H9 (cell line): Measurements from ENCODE around the gene PCCA. TPM values are rescaled to one million over a fixed set of nuclear protein-coding genes. Genes with fewer than 3 reads are reported as not detected.

Experiments
- DNase-seq: peaks from one replicate; pipeline ENCODE4 v3.0.0-alpha.2; 2017
- H2AFZ ChIP-seq: one replicate; pipeline ENCODE4 v1.6.1; 2013; ENCODE audit warnings: mild to moderate bottlenecking, low read length, control low read depth, moderate library complexity
- H2AK5ac ChIP-seq: 2 replicates; pipeline ENCODE4 v1.6.1; 2013; ENCODE audit warnings: low read length, control low read depth, mixed read lengths; ENCODE audit not compliant: insufficient read length
- H2BK120ac ChIP-seq: one replicate; pipeline ENCODE4 v1.6.1; 2013; ENCODE audit warnings: low read depth, mild to moderate bottlenecking, low read length, control low read depth, inconsistent platforms; ENCODE audit not compliant: poor library complexity, severe bottlenecking
- H2BK12ac ChIP-seq: 2 replicates; pipeline ENCODE4 v1.6.1; 2013; ENCODE audit warnings: low read length, control low read depth, mixed read lengths, low read depth; ENCODE audit not compliant: insufficient read length
- H2BK15ac ChIP-seq: 2 replicates; pipeline ENCODE4 v1.6.1; 2013; ENCODE audit warnings: low read depth, low read length, control low read depth
- H2BK20ac ChIP-seq: one replicate; pipeline ENCODE4 v1.6.1; 2013; ENCODE audit warnings: low read depth, mild to moderate bottlenecking, low read length, control low read depth, inconsistent platforms; ENCODE audit not compliant: poor library complexity, severe bottlenecking
- H2BK5ac ChIP-seq: 2 replicates; pipeline ENCODE4 v1.6.1; 2013; ENCODE audit warnings: low read length, control low read depth, mixed read lengths; ENCODE audit not compliant: insufficient read length
- H3K14ac ChIP-seq: 2 replicates; pipeline ENCODE4 v1.6.1; 2013; ENCODE audit warnings: low read length, control low read depth; ENCODE audit not compliant: insufficient read depth
- H3K18ac ChIP-seq: 2 replicates; pipeline ENCODE4 v1.6.1; 2013; ENCODE audit warnings: low read depth, mild to moderate bottlenecking, mixed read lengths, low read length, control low read depth; ENCODE audit not compliant: insufficient read length
- H3K23ac ChIP-seq: 2 replicates; pipeline ENCODE4 v1.6.1; 2013; ENCODE audit warnings: low read length, control low read depth, mixed read lengths, low read depth; ENCODE audit not compliant: insufficient read length
- H3K23me2 ChIP-seq: 2 replicates; pipeline ENCODE4 v1.6.1; 2013; ENCODE audit warnings: low read depth, mild to moderate bottlenecking, mixed read lengths, low read length, control low read depth; ENCODE audit not compliant: insufficient read length, poor library complexity, severe bottlenecking
- H3K27ac ChIP-seq: 2 replicates; pipeline ENCODE4 v1.5.1; 2013; ENCODE audit warnings: low read length, control low read depth, mixed read lengths, low read depth; ENCODE audit not compliant: insufficient read length
- H3K27me3 ChIP-seq: 2 replicates; pipeline ENCODE4 v1.6.1; 2013; ENCODE audit warnings: low read length, control low read depth, inconsistent platforms; ENCODE audit not compliant: insufficient read depth
- H3K4ac ChIP-seq: 2 replicates; pipeline ENCODE4 v1.6.1; 2013; ENCODE audit warnings: low read depth, mild to moderate bottlenecking, control low read depth, inconsistent platforms, low read length, moderate library complexity
- H3K4me1 ChIP-seq: 2 replicates; pipeline ENCODE4 v1.6.1; 2013; ENCODE audit warnings: low read length, control low read depth, inconsistent platforms; ENCODE audit not compliant: insufficient read depth
- H3K4me2 ChIP-seq: 2 replicates; pipeline ENCODE4 v1.6.1; 2013; ENCODE audit warnings: low read length, control low read depth, mixed read lengths; ENCODE audit not compliant: insufficient read length, insufficient read depth
- H3K56ac ChIP-seq: 2 replicates; pipeline ENCODE4 v1.6.1; 2013; ENCODE audit warnings: low read depth, mild to moderate bottlenecking, mixed read lengths, low read length, control low read depth; ENCODE audit not compliant: insufficient read length
- H3K79me1 ChIP-seq: 2 replicates; pipeline ENCODE4 v1.6.1; 2013; ENCODE audit warnings: low read depth, mild to moderate bottlenecking, moderate library complexity, low read length, control low read depth, inconsistent platforms; ENCODE audit not compliant: insufficient read depth, poor library complexity, severe bottlenecking
- H3K79me2 ChIP-seq: 2 replicates; pipeline ENCODE4 v1.6.1; 2013; ENCODE audit warnings: low read length, control low read depth, inconsistent platforms; ENCODE audit not compliant: insufficient read depth
- H3K9ac ChIP-seq: 2 replicates; pipeline ENCODE4 v1.6.1; 2013; ENCODE audit warnings: low read length, control low read depth, mixed read lengths; ENCODE audit not compliant: insufficient read length; ENCODE audit errors: extremely low read depth
- H3K9me3 ChIP-seq: one replicate; pipeline ENCODE4 v1.6.1; 2013; ENCODE audit warnings: low read depth, low read length, inconsistent platforms; ENCODE audit not compliant: control insufficient read depth
- H3T11ph ChIP-seq: one replicate; pipeline ENCODE4 v1.6.1; 2013; ENCODE audit warnings: mild to moderate bottlenecking, low read length, control low read depth, inconsistent platforms
- H4K20me1 ChIP-seq: one replicate; pipeline ENCODE4 v1.6.1; 2013; ENCODE audit not compliant: control insufficient read depth, insufficient read length, insufficient read depth
- H4K5ac ChIP-seq: 2 replicates; pipeline ENCODE4 v1.6.1; 2013; ENCODE audit warnings: low read depth, mild to moderate bottlenecking, mixed read lengths, low read length, control low read depth; ENCODE audit not compliant: insufficient read length
- H4K8ac ChIP-seq: replicated peaks from 2 replicates; pipeline ENCODE4 v1.6.1; 2013; ENCODE audit warnings: low read length, control low read depth, mixed read lengths, low read depth; ENCODE audit not compliant: insufficient read length
- H4K91ac ChIP-seq: 2 replicates; pipeline ENCODE4 v1.6.1; 2013; ENCODE audit warnings: low read depth, mild to moderate bottlenecking, moderate library complexity, mixed read lengths, low read length, control low read depth; ENCODE audit not compliant: insufficient read length
- H3K27ac Mint-ChIP-seq, 3 experiments: 2 replicates in 2 of 3; 3 replicates in 1 of 3; pipeline ENCODE4 v1.8.0; 2020 to 2021; ENCODE audit warnings: mixed read lengths in 3 of 3, mild to moderate bottlenecking in 1 of 3, moderate library complexity in 1 of 3
- H3K27me3 Mint-ChIP-seq: 2 replicates; pipeline ENCODE4 v1.8.0; 2021; ENCODE audit warnings: low read depth, mild to moderate bottlenecking, moderate library complexity, mixed read lengths
- H3K36me3 Mint-ChIP-seq, 3 experiments: 2 replicates in 2 of 3; 3 replicates in 1 of 3; pipeline ENCODE4 v1.8.0; 2020 to 2021; ENCODE audit warnings: low read depth in 3 of 3, mixed read lengths in 3 of 3; ENCODE audit not compliant: insufficient read depth in 1 of 3
- H3K4me1 Mint-ChIP-seq, 2 experiments: 2 replicates each; pipeline ENCODE4 v1.8.0; 2020; ENCODE audit warnings: mixed read lengths in 2 of 2
- H3K4me3 Mint-ChIP-seq, 2 experiments: 2 replicates in 1 of 2; 3 replicates in 1 of 2; pipeline ENCODE4 v1.8.0; 2020 to 2021; ENCODE audit warnings: mild to moderate bottlenecking in 2 of 2, mixed read lengths in 2 of 2, moderate library complexity in 1 of 2
- H3K9me3 Mint-ChIP-seq, 2 experiments: 2 replicates in 1 of 2; 3 replicates in 1 of 2; pipeline ENCODE4 v1.8.0; 2020; ENCODE audit warnings: mild to moderate bottlenecking in 2 of 2, mixed read lengths in 2 of 2, moderate library complexity in 1 of 2
- WGBS: extraction: QIAGEN DNeasy Blood & Tissue Kit; methylation state at CpG from one replicate; pipeline ENCODE4 v1.1.7; 2013; ENCODE audit warnings: missing lambda C conversion rate, low lambda C conversion rate, mixed read lengths; ENCODE audit not compliant: insufficient read length; ENCODE audit errors: extremely low coverage; 5-methylcytosine and 5-hydroxymethylcytosine counted together
- total RNA-seq: library from RNA; stranded (reverse); gene quantifications from 2 replicates; pipeline ENCODE4 v1.2.1, GENCODE V29; 2021
- TF ChIP-seq, protein P1 (sequence below): fragments of 200-600 bp; sonication (generic); conservative IDR thresholded peaks from 3 replicates; pipeline ENCODE4 v1.8.0; 2021; ENCODE audit warnings: antibody characterized with exemption, mild to moderate bottlenecking

The PCCA gene
- total RNA-seq, 1 experiment from 2014 or later, result 56.5 TPM

DNA sequence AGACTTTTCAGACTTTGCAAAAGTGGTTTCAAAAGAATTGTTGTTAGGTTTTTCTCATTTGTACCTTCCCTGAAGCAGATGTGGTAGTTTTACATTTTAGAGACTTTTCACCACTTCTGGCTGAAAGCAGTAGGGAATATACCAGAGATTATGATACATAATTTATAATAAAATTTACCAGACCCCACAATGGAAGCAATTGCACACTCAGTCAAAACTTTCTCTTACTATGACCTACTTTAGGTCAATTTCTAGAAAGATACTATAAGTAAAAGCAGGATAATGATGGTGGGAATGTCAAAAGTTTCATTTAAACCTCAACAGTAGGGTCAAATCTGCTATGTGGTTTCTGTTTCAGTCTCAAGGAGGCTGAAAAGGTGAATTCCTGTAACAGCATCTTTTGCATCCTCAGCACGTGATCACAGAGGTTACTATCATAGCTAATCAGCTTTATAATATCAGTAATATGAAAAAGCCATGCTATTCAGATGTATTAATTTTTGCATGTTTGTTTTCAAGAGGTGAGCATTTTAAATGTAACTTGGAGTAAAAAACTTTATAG is 26.9 kb downstream of the PCCA start:
- Histone ChIP-seq H3K79me1 (peaks cover 4% of the 10 kb centered on the region), H2BK20ac (no peak overlapping the region), H4K20me1 (no peaks in the 10 kb centered on the region), H3K27me3 (no peaks in the 10 kb centered on the region), H3K4ac (no peak overlapping the region), H3T11ph (no peak overlapping the region), H4K8ac (no peak overlapping the region), H2AFZ (no peak overlapping the region), H3K18ac (no peak overlapping the region), H3K56ac (no peak overlapping the region), H2BK15ac (no peak overlapping the region), H4K91ac (no peak overlapping the region), H3K9me3 (no peaks in the 10 kb centered on the region), H3K4me1 (no peaks in the 10 kb centered on the region), H3K4me2 (no peak overlapping the region), H2BK12ac (no peak overlapping the region), H3K23me2 (no peaks in the 10 kb centered on the region), H3K23ac (no peak overlapping the region), H2AK5ac (no peak overlapping the region), H2BK120ac (no peak overlapping the region), H2BK5ac (no peak overlapping the region), H3K27ac (no peak overlapping the region), H4K5ac (no peak overlapping the region), H3K9ac (no peak overlapping the region), H3K79me2 (no peaks in the 10 kb centered on the region), H3K14ac (no peak overlapping the region)
- TF ChIP-seq, protein P1, sequence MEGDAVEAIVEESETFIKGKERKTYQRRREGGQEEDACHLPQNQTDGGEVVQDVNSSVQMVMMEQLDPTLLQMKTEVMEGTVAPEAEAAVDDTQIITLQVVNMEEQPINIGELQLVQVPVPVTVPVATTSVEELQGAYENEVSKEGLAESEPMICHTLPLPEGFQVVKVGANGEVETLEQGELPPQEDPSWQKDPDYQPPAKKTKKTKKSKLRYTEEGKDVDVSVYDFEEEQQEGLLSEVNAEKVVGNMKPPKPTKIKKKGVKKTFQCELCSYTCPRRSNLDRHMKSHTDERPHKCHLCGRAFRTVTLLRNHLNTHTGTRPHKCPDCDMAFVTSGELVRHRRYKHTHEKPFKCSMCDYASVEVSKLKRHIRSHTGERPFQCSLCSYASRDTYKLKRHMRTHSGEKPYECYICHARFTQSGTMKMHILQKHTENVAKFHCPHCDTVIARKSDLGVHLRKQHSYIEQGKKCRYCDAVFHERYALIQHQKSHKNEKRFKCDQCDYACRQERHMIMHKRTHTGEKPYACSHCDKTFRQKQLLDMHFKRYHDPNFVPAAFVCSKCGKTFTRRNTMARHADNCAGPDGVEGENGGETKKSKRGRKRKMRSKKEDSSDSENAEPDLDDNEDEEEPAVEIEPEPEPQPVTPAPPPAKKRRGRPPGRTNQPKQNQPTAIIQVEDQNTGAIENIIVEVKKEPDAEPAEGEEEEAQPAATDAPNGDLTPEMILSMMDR, result no peak
- no peak for DNase-seq
- no peak overlapping the region for H3K4me3 Mint-ChIP-seq
- H3K36me3 Mint-ChIP-seq, result peaks cover 31 to 64% (median 52%) of the 10 kb centered on the region in 3 experiments
- H3K9me3 Mint-ChIP-seq, result peaks cover 3 to 5% of the 10 kb centered on the region in 2 experiments
- no CpG with 5 or more reads among the region's 1 CpG for WGBS
- no peak overlapping the region for H3K27ac Mint-ChIP-seq
- H3K27me3 Mint-ChIP-seq, result no peaks in the 10 kb centered on the region
- H3K4me1 Mint-ChIP-seq, result 0 out of 4 replicates have a peak, but pooled peaks cover 0 to 2% of the 10 kb centered on the region in 2 experiments
